ENCODE results near the gene KCNK1.
"Not testable (repeated sequence)": the region's sequence is repeated elsewhere in the genome, so short reads cannot be mapped to it uniquely, and the experiment has no call there.

KCNK1 gene

DNA sequence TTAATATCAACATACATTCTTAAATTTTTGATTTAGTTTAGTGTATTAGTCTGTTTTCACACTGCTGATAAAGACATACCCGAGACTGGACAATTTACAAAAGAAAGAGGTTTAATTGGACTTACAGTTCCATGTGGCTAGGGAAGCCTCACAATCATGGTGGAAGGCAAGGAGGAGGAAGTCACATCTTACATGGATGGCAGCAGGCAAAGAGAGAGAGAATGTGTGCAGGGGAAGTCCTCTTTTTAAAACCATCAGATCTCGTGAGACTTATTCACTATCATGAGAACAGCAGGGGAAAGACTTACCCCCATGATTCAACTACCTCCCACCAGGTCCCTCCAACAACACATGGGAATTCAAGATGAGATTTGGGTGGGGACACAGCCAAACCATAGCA lies 56.5 kb downstream of the KCNK1 start:
- not testable (repeated sequence) for DNase-seq

DNA sequence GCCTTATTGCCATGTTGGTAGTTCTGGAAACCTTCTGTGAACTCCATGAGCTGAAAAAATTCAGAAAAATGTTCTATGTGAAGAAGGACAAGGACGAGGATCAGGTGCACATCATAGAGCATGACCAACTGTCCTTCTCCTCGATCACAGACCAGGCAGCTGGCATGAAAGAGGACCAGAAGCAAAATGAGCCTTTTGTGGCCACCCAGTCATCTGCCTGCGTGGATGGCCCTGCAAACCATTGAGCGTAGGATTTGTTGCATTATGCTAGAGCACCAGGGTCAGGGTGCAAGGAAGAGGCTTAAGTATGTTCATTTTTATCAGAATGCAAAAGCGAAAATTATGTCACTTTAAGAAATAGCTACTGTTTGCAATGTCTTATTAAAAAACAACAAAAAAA lies 57.4 kb downstream of the KCNK1 start:
- no peak for DNase-seq

DNA sequence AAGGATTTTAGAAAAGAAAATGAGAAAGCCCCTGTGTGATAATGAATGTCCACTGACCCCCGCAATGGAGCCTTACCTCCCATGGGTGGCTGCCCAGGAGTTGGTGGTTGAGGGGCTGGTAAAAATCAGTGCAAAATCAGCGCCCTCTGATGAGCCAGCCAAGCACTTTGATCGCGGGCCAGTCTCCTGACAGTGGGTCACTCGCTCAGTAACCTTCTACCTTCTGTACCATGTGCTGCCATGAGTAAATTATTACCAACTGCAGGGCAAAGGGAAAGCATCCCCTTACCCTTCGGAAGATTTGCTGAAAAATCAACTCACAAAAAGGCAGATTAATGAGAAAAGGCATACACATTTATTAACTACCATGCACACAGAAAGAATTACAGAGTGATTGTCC lies 58.8 kb downstream of the KCNK1 start:
- DNase-seq: no peak

DNA sequence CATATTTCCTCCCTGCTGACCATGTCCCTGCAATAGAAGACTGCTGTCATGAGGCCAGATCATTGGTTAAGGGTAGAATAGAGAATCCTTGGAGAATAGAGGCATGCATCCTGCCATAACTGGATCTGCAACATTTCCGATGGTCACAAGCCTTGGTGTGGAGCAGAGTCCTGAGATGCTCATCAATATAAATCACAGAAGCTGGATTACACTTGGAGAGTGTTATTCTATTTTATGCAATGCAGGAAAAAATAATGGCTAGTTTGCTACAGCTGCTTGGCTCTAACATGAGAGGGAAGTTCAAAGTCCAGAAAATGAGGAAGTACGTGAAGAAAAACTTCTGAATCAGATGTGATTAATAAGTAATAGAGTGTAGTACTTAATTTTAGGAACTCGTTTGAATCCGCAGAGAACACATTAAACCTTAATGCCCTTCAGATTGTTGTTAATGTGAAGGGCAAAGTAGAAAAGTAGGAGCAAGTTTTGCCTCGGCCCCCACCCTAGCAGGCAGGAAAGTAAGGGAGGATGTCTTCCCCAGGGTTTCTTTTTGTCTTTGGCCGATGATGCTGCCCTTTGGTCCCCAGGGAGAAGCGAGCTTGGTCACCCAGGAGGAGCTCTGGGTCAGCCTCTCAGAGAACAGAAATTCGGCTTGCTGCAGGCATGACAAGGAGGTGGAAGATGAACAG lies 59.5 kb downstream of the KCNK1 start:
- DNase-seq: no peak

DNA sequence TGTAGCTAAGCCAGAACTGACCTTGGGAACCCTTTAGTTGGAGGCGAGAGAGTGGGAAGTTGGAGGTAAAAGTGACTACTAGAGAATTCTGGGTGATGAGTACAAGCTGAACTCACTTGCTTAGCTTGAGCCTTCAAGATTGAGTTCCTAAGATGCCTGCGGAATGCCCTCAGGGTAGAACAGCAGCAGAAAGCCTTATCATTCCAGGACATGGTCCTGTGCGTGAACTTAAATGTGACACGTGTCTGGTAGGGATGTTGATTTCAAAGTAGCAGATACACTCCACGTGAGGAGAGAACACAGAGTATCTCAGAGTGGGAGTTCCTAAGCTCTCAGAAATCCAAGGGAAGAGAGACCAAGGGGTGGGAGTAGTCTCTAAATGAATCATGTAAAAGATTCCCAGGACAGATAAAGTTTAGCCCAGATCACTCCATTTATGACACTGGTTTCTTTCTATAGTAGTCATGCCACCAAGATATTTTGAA lies 60.1 kb downstream of the KCNK1 start:
- no peak for DNase-seq

DNA sequence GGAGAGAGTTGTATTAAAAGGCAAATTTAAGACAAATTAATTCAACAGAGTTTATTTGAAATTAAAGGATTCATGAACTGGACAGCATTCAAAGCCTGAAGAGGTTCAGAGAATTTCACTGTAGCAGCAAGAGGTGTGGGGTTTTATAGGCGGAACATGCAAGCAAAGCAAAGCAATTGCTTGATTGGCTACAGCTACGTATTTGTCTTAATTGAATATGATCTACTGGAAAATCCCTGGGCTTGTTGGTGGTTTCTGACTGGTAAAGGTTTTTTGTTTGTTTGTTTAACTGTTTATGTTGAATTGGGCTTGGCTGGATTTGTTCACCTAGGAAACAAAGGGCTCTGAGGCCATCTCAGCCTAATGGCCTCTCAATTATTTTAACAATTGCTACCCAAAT lies 61.5 kb downstream of the KCNK1 start:
- DNase-seq: no peak

DNA sequence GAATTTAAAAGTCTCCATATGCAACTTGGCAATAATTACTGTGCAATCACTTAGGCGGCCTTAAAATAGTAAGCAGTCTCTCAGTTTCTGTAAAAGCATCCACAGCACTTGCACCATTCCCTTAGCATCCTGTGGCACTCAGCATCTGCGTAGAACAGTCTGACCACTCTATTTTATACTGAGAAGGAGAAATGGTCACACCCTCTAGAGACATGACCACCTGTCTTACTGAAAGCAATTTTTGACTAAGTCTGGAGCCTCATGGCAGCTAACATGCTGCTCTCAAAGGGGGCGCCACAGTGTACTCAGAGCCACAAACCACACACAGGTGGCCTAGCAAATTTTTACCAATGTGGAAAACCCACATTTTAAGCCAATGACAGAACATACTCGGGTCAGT lies 62.0 kb downstream of the KCNK1 start:
- DNase-seq: no peak

DNA sequence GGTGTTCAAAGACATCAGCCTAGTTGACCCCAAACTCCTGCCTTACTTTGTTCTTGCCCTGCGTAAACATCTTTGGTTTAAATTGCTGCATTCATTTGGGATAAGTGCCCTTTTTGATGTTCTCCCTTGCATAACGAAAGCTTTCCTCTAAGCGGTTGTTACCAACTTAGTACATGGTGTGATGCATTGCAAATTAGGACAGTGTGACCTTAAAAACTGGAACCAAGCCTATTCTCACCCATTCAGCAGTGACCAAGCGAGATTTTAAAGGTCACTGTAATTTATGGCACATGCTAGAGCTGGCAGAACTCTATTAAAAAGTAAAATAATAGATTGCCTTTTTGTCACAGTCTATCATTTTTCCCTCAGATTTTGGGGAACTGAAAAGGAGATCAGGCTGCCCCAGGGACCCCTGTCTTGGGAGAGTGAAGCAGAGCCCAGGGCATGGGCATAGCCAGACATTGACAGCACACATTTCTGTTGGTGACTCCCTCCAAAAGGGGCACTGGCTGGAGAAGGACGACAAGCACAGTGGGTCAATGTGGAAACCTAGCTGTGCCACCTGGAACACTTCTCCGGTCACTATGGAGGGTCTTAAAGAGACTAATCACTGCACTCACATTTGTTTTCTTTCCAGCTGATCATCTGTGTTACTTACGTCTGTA lies 63.9 kb downstream of the KCNK1 start:
- no peak for DNase-seq

DNA sequence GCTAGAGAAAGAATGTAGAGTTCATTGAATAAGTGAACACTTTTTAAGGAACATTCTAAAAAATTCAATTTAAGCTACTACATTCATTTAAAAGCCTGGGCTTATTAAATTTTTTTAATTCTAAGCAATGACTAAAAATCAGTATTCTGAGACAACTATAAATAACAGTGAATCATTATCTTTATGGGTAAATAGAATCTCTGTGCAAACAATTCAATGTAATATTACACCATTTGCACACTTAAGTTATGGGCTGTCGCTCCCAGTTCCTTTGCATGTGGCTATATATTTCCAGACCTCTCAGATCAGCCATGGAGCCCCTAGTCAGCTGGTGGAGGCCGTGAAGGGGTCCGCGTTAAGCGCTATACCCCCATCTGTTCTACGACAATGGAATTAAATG lies 65.1 kb downstream of the KCNK1 start:
- no peak for DNase-seq

DNA sequence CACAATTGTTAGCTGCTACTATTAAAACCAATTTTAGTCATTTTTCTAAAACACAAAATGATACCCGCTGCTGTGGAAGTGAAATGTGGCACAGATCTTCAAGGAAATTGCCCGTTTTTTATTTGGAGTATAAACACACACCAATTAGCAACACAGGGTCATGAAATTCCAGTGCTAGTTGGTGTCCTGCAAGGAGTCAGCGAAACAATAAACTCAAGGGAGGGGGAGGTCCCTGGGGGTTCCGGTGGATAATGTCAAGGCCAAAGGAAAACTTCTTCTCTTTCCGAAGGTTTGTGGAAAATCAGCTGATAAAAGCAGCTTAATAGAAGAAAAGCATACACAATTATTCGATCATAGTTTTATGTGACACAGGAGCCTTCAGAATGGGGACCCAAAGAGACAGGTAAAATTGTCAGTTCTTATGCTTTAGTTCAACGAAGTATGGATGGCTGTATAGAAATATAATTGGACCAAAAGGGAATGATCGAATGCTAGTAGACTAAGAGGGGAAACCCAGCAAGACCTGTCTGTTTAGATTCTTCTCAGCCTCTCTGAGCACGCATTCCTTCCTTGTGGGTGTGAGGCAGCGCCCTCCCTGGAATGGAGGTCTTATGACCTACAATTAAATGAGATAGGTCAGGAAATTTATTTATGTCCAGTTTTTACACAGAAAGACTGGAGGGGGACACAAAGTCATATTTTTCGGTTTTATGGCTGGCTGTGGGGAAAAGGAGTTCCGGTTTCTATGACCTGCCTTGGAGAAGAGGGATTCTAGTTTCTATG lies 65.9 kb downstream of the KCNK1 start:
- DNase-seq: no peak

DNA sequence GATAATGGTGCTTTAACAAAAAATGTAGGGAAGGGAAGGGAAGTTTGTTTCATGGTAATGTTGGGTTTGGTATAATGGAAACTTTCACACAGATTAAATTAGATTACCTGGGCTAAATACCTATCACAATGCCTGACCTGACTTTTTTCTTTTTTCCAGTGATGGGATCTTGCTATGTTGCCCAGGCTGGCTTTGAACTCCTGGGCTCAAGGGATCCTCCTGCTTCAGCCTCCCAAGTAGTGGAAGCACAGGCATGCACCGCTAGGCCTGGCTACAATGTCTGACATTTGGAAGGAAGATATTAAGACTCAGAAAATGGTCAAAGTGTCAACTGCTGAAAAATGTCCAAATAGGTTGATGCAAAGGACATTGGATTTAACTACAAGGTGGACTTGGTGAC lies 67.4 kb downstream of the KCNK1 start:
- DNase-seq: no peak

DNA sequence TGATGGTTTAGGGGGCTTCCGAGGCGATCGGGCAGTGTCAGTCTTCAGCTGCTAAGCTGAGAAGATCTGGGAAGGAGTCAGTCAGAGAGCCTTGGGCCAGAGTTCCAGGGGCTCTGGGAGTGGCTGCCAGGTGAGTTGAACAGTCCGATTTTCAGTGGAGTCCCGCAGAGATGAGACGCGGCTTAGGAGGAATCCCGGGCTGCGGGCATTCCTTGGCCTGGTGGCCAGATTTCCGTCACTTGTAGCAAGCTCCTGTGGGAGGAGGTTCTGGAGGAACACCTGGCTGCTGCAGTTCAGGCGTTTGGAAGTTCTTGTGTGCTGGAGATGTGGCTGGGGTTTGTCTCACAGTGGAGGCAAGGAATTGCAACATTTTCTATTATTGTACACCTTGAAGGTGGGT lies 72.7 kb downstream of the KCNK1 start:
- DNase-seq: not testable (repeated sequence)

DNA sequence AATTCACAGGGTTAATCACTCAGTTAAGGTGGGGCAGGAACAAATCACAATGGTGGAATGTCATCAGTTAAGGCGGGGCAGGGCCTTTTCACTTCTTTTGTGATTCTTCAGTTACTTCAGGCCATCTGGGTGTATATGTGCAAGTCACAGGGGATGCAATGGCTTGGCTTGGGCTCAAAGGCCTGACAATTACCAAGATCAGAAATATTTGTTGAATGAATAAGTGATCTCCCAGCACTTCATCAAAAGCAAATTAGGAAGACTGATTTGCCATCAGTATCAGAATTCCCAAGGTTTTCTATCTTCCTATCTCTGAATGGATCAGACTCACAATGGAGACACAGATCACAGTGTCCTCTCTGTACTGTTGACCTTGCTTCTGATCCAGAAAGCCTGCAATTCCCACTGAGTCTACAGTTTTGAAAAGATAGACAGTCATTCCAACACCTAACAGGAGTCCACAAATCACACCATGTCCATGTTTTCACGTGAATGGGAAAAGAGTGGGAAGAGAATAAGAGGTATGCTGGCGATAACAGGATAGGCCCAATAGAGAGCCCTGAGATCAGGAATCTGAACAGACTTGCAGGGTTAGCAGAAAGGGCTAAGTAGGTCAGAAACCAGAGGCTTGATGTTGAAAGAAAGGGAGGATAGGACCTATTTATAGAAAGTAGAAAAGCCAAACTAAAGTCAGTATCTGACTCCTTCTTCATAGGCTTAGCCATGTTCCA lies 75.3 kb downstream of the KCNK1 start:
- DNase-seq: no peak

DNA sequence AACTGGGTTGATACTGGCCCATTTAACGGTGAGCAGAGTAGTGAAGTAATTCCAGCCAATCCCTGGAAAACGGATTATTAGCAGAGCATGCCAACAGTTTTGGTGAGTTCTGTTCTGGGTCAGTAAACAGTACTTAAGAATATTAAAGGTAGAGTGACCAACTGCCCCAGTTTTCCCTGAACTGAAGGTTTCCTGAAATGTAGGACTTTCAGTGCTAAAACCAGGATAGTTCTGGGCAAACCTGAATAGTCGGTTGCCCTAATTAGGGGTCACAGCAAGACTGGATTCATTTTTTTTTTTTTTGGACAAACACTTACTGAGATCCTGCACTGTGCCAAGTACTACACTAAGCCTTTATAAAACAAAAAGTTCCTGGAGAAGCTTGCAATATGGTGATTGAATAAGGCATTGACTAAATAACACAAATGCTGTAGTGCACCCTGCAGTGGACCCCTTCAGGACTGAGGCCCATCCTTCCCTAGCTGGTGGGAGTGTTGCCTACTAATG lies 75.9 kb downstream of the KCNK1 start:
- DNase-seq: no peak

DNA sequence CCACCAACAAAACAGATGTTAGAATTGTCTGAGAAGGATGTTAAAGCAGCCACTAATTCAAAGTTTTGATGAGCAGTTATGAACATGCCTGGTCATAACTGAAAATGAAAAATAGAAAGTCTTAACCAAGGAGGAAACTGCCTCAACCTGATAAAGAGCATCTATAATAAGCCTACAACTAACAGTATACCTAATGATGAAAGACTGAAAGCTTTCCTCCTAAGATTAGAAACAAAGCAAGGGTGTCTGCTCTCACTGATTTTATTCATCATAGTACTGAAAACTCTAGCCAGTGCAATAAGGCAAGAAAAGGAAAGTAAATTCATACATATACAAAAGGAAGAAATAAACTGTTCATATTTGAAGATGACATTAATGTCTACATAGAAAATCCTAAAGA lies 82.0 kb downstream of the KCNK1 start:
- DNase-seq: no peak

DNA sequence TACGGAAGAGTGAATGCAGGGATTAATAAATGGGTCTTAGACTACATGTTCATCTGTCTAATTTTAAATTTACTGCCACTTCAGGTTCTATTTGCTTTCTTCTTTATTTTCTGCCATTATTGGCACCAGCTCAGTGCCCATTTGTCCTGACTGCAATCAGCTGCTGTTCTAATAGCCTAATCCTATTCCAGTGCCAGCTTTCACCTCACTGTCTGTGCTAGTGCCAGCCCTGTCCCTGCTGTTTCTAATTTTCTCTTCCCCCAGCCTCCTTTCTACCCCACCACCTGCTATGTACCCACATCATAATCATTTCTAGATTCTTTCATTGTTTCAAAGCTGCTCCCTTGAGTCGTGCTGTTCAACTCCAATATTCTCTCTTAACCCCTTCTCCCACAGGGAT lies 86.4 kb downstream of the KCNK1 start:
- no peak for DNase-seq

DNA sequence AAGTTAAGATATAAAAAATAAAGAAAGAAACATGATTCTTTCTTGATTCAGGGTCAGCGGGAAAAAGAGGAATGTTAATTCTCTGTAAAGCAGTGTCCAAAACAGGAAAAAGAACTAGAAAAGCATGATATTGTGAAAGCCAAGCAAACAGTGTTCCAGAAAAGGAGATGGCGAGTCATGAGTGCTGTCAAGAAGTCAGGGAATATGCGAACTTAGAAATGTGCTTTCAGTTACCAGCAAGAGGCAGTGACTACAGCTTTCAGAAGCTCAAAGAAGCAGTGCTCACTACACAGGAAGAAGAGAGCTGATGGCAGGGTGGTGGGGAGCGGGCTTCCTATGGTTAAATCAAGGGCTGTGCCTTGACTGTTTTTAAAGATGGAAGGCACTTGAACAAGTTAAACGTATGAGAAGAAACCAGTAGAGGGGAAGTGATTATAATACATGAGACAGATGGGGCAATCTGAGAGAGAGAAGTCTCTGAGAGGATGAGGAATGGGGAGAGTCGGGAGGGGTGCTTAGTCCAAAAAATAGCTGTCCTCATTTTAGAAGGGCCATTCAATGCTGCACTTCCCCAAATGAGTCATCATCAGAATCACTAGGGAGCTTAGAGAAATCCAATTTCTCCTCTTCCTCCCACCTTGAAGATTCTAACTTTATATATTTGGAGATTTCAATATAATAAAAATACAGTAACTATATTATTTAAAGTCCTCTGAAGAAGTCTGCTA lies 90.4 kb downstream of the KCNK1 start:
- DNase-seq: no peak

DNA sequence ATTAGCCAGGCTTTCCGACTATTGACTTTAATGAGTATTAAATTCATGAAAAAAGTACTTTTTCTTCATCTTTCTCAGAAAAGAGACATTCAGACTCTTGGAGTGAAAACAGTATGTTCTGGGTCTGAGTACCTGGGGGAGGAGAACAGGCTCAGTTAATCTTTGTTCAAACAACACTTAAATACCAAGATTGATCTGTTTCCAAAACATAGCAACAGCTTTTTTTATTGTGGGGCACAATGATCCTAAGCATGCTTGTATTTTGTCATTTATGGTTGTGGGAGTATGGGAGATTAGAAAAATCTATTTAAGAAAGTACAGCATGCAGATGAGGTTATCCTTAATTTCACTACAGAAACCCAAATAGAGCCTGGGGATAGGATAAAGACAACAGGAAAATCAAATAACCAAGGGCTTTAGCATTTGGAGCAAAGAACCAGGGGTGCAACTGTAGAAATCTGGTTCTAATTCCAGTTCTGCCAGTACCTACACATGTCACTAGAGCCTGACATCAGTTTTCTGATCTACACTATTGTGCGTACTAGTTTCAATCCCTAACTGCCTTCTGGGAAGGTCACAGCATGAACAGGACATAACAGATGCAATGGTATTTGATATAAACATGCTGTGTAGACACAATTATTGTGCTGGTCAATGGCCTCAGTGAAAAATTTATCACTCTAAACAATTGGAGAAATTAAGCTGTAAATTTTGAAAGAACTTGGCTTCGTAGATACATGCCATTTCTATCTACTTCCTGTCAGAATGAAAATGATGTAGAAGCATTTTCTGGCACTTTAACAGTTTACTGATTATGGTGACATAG lies 91.2 kb downstream of the KCNK1 start:
- DNase-seq: no peak

DNA sequence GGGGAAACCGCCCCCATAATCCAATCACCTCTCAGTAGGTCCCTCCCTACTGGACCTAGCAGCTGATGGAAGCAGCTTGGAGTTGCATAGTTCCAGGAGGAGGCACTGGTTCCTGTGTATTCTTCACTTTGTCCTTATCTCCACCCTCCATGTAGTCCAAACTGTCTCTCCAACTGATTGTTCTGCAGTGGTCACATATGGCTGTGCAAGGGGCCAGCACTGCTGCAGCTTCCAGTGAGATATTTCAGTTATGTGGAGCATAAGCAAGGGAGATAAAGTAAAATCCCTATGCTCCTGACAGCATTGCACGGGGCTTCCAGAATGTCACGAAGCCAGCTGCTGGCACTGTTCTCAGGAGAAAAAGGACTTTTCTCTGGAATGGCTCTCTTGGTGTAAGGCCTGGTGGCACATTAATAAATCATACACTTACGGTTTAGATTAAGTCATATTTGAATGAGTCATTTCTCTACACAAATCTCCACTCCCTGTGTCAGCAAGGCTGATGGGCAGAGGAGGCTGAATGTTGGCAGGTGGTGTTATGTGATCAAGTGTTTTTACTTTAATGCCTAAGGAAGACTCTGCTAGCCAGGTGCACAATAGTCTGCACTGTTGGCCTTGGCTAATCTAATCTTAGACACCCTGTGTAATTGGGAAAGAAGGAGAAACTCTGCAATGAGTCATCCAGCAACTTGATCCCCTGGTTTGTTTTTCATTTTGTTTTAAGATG lies 93.4 kb downstream of the KCNK1 start:
- DNase-seq: no peak

Measured in GOT3 (cell line).